ENCODE measurements around the gene MAP1LC3B. TPM values are rescaled to one million over a fixed set of nuclear protein-coding genes. Genes with fewer than 3 reads are reported as not detected.

Gene MAP1LC3B
- polyA plus RNA-seq (2013): 112 TPM

DNA sequence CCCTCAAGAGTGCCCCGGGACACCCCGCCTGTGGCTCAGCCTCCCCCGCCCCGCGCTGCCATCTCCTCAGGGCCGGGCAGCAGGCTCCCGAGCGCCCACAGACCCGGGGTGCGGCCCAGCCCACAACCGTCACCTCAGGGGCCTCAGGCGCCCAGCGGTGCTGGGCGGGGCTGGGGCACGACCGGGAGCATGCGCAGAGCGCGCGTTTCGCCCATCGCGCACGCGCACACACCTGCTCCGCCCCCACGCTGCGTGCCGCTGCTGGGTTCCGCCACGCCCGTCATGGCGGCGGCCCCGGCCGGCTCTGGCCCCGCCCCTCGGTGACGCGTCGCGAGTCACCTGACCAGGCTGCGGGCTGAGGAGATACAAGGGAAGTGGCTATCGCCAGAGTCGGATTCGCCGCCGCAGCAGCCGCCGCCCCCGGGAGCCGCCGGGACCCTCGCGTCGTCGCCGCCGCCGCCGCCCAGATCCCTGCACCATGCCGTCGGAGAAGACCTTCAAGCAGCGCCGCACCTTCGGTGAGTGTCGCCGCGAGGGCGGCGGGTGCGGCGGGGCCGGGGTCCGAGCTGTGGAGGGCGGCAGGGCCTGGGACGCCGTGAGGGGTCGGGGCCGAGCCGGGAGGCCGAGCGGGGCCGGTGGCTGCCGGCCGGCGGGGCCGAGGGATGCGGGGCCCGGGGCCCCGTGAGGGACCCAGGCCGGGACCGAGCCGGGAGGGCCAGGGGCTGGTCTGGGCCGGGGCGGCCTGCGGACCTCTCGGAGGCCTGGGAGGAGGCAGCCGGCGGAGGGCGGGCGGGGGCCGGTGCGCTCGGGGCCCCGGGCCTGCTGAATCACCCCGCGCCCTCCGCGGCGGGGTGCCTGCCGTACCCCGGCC, at the start of gene MAP1LC3B:
Gene MAP1LC3B, plus strand, starts transcription at position 387 of the 871 bp plus-strand sequence. Its CDS starts 92 bp downstream, at position 479.
- POLR2A ChIA-PET: interaction anchor here (1.3 to 1.8 kb wide), 2 partner anchors 9 to 13 kb away, joined by 5 to 7 read pairs; partner anchors contain the start of gene FBXO31
- peak; percentile 94 to 97 (median 97) for DNase-seq
- CTCF ChIA-PET: interaction anchor here (0.8 to 3.4 kb wide), 2 partner anchors 24 to 67 kb away, joined by 3 to 14 read pairs; no protein-coding TSS in a partner anchor
- peak within 1 kb of the TSS; percentile 68 to 87 for H3K27ac ChIP-seq (ENCODE audit: insufficient read depth in 1 of 2, low read depth in 1 of 2, low read length in 2 of 2, poor library complexity in 1 of 2, severe bottlenecking in 2 of 2)
- H3K36me3 ChIP-seq (ENCODE audit: control insufficient read depth in 4 of 4, insufficient read depth in 4 of 4, low read length in 3 of 4): peaks cover 0 to 4% (median 1%) of the 10 kb centered on the region in 4 experiments
- H3K27me3 ChIP-seq (replicated peaks in 2 of 5; ENCODE audit: control insufficient read depth in 4 of 5, insufficient read depth in 5 of 5, low read length in 4 of 5): no peaks in the 10 kb centered on the region
- H3K9me3 ChIP-seq (ENCODE audit: control extremely low read depth in 1 of 5, control insufficient read depth in 4 of 5, insufficient read depth in 2 of 5, low read depth in 1 of 5, low read length in 4 of 5): no peaks in the 10 kb centered on the region
- peaks cover 21 to 45% (median 37%) of the 10 kb centered on the region in 4 experiments for H3K4me1 ChIP-seq (ENCODE audit: control extremely low read depth in 1 of 4, control insufficient read depth in 4 of 4, insufficient read depth in 4 of 4, low read length in 3 of 4)
- H3K4me3 ChIP-seq (ENCODE audit: control insufficient read depth in 1 of 7, extremely low read depth in 1 of 7, insufficient read depth in 4 of 7, low read depth in 2 of 7, low read length in 6 of 7): peak within 1 kb of the TSS; percentile 63 to 93 (median 83)
- under 1% methylated on average over 94 of the region's 113 CpGs for WGBS (ENCODE audit: insufficient coverage)

DNA sequence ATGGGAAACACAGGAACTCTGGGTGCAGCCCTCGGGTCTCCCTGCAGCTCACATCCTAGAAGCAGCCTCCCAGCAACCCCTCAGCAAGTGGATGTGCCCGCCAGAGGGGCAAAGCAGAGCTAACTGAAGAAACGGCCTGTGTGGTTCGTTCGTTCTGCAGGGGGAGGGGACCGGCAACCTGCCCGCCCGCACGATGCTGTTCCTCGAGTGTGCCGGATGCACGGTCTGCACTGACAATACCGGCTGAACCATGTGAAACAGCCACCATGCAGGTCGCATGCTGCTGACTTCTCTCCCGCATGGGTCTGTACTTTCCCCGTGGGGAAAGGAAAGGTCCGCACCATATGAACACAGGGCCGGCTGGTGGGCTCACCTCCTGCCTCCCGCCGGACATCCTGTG, 49.6 kb upstream of the MAP1LC3B start:
- Histone ChIP-seq H3K4me3 (ENCODE audit: control insufficient read depth in 1 of 7, extremely low read depth in 1 of 7, insufficient read depth in 4 of 7, low read depth in 2 of 7, low read length in 6 of 7) (no peak overlapping the region), H3K4me1 (ENCODE audit: control extremely low read depth in 1 of 4, control insufficient read depth in 4 of 4, insufficient read depth in 4 of 4, low read length in 3 of 4) (peaks cover 4 to 13% (median 9%) of the 10 kb centered on the region in 4 experiments), H3K27ac (ENCODE audit: insufficient read depth in 1 of 2, low read depth in 1 of 2, low read length in 2 of 2, poor library complexity in 1 of 2, severe bottlenecking in 2 of 2) (no peak overlapping the region), H3K27me3 (replicated peaks in 2 of 5; ENCODE audit: control insufficient read depth in 4 of 5, insufficient read depth in 5 of 5, low read length in 4 of 5) (no peaks in the 10 kb centered on the region), H3K36me3 (ENCODE audit: control insufficient read depth in 4 of 4, insufficient read depth in 4 of 4, low read length in 3 of 4) (peaks cover 3 to 43% (median 29%) of the 10 kb centered on the region in 4 experiments), H3K9me3 (ENCODE audit: control extremely low read depth in 1 of 5, control insufficient read depth in 4 of 5, insufficient read depth in 2 of 5, low read depth in 1 of 5, low read length in 4 of 5) (no peaks in the 10 kb centered on the region)
- ChIA-PET POLR2A (interaction anchor here (0.6 kb wide), 1 partner anchor 24 kb away, joined by 3 read pairs; no protein-coding TSS in a partner anchor), CTCF (no interaction called here)
- 96% methylated on average over 14 of the region's 20 CpGs for WGBS (ENCODE audit: insufficient coverage)
- no peak for DNase-seq

DNA sequence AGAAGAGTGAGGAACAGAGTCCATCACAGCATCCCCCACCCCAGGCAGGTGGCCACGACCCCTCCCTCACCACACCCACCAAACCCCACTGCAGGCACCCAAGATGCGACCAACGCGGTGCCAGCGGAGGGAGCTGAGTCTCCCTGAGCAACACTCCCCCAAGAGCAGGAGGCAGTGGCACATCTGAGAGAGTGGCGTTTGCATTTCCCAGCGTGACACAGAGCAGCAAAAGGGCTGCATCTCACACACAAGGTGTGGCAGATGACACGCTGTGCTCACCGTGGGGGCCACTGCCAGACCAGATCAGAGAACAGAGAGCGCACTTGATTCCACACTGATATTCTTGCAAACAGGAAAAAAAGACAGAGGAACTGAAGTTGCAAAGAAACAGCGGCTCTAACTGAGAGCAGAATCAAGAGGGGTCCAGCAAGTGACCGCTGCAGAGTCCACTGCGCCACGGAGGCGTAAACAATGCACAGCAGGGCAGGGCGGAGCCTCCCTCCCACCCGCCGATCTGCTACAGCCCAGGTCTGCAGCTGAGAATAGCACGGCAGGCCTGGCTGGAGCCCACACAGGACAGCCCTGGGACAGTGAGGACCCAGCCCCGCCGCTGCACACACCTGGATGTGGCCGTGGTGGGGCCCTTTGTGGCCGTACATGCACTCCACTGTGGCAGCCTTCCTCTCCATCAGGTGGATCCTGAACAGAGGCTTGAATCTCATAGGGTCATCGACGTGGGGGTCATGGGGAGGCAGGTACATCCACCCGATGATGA, 49.0 kb upstream of the MAP1LC3B start:
- Histone ChIP-seq H3K4me1 (ENCODE audit: control extremely low read depth in 1 of 4, control insufficient read depth in 4 of 4, insufficient read depth in 4 of 4, low read length in 3 of 4) (peaks cover 0 to 7% (median 5%) of the 10 kb centered on the region in 4 experiments), H3K36me3 (ENCODE audit: control insufficient read depth in 4 of 4, insufficient read depth in 4 of 4, low read length in 3 of 4) (peaks cover 3 to 43% (median 29%) of the 10 kb centered on the region in 4 experiments), H3K9me3 (ENCODE audit: control extremely low read depth in 1 of 5, control insufficient read depth in 4 of 5, insufficient read depth in 2 of 5, low read depth in 1 of 5, low read length in 4 of 5) (no peaks in the 10 kb centered on the region), H3K27ac (ENCODE audit: insufficient read depth in 1 of 2, low read depth in 1 of 2, low read length in 2 of 2, poor library complexity in 1 of 2, severe bottlenecking in 2 of 2) (no peak overlapping the region), H3K27me3 (replicated peaks in 2 of 5; ENCODE audit: control insufficient read depth in 4 of 5, insufficient read depth in 5 of 5, low read length in 4 of 5) (no peaks in the 10 kb centered on the region), H3K4me3 (ENCODE audit: control insufficient read depth in 1 of 7, extremely low read depth in 1 of 7, insufficient read depth in 4 of 7, low read depth in 2 of 7, low read length in 6 of 7) (no peak overlapping the region)
- DNase-seq: no peak
- ChIA-PET CTCF (interaction anchor here (0.8 to 1.3 kb wide), 2 partner anchors 12 to 19 kb away, joined by 3 to 5 read pairs; no protein-coding TSS in a partner anchor), POLR2A (no interaction called here)
- WGBS (ENCODE audit: insufficient coverage): 94% methylated on average over 17 of the region's 26 CpGs

GRCh38 chr16:87343753-87344050, 48.4 kb upstream of the MAP1LC3B start:
- H3K4me3 ChIP-seq (ENCODE audit: control insufficient read depth in 1 of 7, extremely low read depth in 1 of 7, insufficient read depth in 4 of 7, low read depth in 2 of 7, low read length in 6 of 7): no peak overlapping the region
- no peak overlapping the region for H3K27ac ChIP-seq (ENCODE audit: insufficient read depth in 1 of 2, low read depth in 1 of 2, low read length in 2 of 2, poor library complexity in 1 of 2, severe bottlenecking in 2 of 2)
- DNase-seq: no peak
- POLR2A ChIA-PET: no interaction called here
- H3K4me1 ChIP-seq (ENCODE audit: control extremely low read depth in 1 of 4, control insufficient read depth in 4 of 4, insufficient read depth in 4 of 4, low read length in 3 of 4): peaks cover 0 to 6% (median 3%) of the 10 kb centered on the region in 4 experiments
- H3K36me3 ChIP-seq (ENCODE audit: control insufficient read depth in 4 of 4, insufficient read depth in 4 of 4, low read length in 3 of 4): peaks cover 3 to 45% (median 29%) of the 10 kb centered on the region in 4 experiments
- CTCF ChIA-PET: interaction anchor here (0.8 to 1.3 kb wide), 2 partner anchors 12 to 20 kb away, joined by 3 to 5 read pairs; no protein-coding TSS in a partner anchor
- WGBS (ENCODE audit: insufficient coverage): 96% methylated on average over 11 of the region's 11 CpGs
- no peaks in the 10 kb centered on the region for H3K27me3 ChIP-seq (replicated peaks in 2 of 5; ENCODE audit: control insufficient read depth in 4 of 5, insufficient read depth in 5 of 5, low read length in 4 of 5)
- no peaks in the 10 kb centered on the region for H3K9me3 ChIP-seq (ENCODE audit: control extremely low read depth in 1 of 5, control insufficient read depth in 4 of 5, insufficient read depth in 2 of 5, low read depth in 1 of 5, low read length in 4 of 5)

DNA sequence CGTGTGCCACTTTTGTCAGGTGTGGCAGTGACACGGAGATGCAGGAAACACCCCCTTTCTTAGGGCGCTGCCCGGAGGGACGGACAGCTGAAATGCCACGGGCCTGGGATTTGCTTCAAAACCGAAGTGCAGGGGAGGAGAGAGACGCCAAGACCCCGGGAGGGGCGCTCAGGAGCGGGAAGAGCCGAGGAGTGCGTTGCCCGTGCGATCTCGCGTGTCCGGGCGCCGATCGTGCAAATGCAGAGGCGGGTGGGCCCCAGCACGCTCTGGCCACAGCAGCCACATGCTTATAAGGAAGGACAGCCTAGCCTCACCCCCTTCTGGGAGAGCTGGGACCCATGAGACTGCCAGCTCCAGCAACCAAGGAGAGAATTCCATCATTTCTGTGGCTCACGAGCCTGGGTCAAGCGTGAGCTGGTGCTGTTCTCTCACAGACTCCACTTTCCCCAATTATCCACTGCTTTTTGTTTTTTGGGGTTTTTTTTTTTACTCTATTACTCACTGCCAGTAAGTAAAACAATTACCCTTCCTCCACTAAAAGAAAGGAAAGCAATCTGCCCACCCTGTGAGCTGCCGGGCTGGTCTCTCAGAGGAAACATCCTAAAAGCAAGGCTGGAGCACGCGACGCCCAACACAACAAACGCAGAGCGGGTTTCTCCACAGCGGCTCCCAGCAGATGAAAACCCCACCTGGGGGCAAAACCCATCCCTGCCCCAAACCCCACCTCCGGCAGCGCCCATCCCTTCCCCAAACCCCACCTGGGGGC, 47.8 kb upstream of the MAP1LC3B start:
- peaks cover 0 to 6% (median 3%) of the 10 kb centered on the region in 4 experiments for H3K4me1 ChIP-seq (ENCODE audit: control extremely low read depth in 1 of 4, control insufficient read depth in 4 of 4, insufficient read depth in 4 of 4, low read length in 3 of 4)
- DNase-seq: no peak
- ChIA-PET POLR2A (no interaction called here), CTCF (interaction anchor here (0.8 to 1.3 kb wide), 2 partner anchors 11 to 20 kb away, joined by 3 to 5 read pairs; no protein-coding TSS in a partner anchor)
- H3K36me3 ChIP-seq (ENCODE audit: control insufficient read depth in 4 of 4, insufficient read depth in 4 of 4, low read length in 3 of 4): peaks cover under 1 to 41% (median 26%) of the 10 kb centered on the region in 4 experiments
- no peak overlapping the region for H3K27ac ChIP-seq (ENCODE audit: insufficient read depth in 1 of 2, low read depth in 1 of 2, low read length in 2 of 2, poor library complexity in 1 of 2, severe bottlenecking in 2 of 2)
- H3K27me3 ChIP-seq (replicated peaks in 2 of 5; ENCODE audit: control insufficient read depth in 4 of 5, insufficient read depth in 5 of 5, low read length in 4 of 5): no peaks in the 10 kb centered on the region
- no peaks in the 10 kb centered on the region for H3K9me3 ChIP-seq (ENCODE audit: control extremely low read depth in 1 of 5, control insufficient read depth in 4 of 5, insufficient read depth in 2 of 5, low read depth in 1 of 5, low read length in 4 of 5)
- H3K4me3 ChIP-seq (ENCODE audit: control insufficient read depth in 1 of 7, extremely low read depth in 1 of 7, insufficient read depth in 4 of 7, low read depth in 2 of 7, low read length in 6 of 7): no peak overlapping the region
- 93% methylated on average over 25 of the region's 34 CpGs for WGBS (ENCODE audit: insufficient coverage)

GRCh38 chr16:87344931-87345631, 47.1 kb upstream of the MAP1LC3B start:
- H3K4me1 ChIP-seq (ENCODE audit: control extremely low read depth in 1 of 4, control insufficient read depth in 4 of 4, insufficient read depth in 4 of 4, low read length in 3 of 4): peaks cover 0 to 6% (median 3%) of the 10 kb centered on the region in 4 experiments
- peak in 2 of 3 donors; percentile 44 for DNase-seq
- WGBS (ENCODE audit: insufficient coverage): 93% methylated on average over 7 of the region's 17 CpGs
- peak overlapping the region in 1 of 7 experiments; percentile 28 for H3K4me3 ChIP-seq (ENCODE audit: control insufficient read depth in 1 of 7, extremely low read depth in 1 of 7, insufficient read depth in 4 of 7, low read depth in 2 of 7, low read length in 6 of 7)
- ChIA-PET CTCF (interaction anchor here (0.9 kb wide), 1 partner anchor 11 kb away, joined by 3 read pairs; no protein-coding TSS in a partner anchor), POLR2A (no interaction called here)
- no peaks in the 10 kb centered on the region for H3K9me3 ChIP-seq (ENCODE audit: control extremely low read depth in 1 of 5, control insufficient read depth in 4 of 5, insufficient read depth in 2 of 5, low read depth in 1 of 5, low read length in 4 of 5)
- no peak overlapping the region for H3K27ac ChIP-seq (ENCODE audit: insufficient read depth in 1 of 2, low read depth in 1 of 2, low read length in 2 of 2, poor library complexity in 1 of 2, severe bottlenecking in 2 of 2)
- no peaks in the 10 kb centered on the region for H3K27me3 ChIP-seq (replicated peaks in 2 of 5; ENCODE audit: control insufficient read depth in 4 of 5, insufficient read depth in 5 of 5, low read length in 4 of 5)
- H3K36me3 ChIP-seq (ENCODE audit: control insufficient read depth in 4 of 4, insufficient read depth in 4 of 4, low read length in 3 of 4): peaks cover 0 to 37% (median 25%) of the 10 kb centered on the region in 4 experiments

All from common myeloid progenitor, CD34-positive (primary cell).